HG02970 (cell line): Measurements from ENCODE around the gene RACK1.
"Not testable (repeated sequence)": the region's sequence is repeated elsewhere in the genome, so short reads cannot be mapped to it uniquely, and the experiment has no call there.

Experiments
- ATAC-seq: cut with Tn5 transposase; IDR thresholded peaks from one replicate; pipeline ENCODE4 v1.9.1; 2021; ENCODE audit warnings: mild to moderate bottlenecking, moderate library complexity, moderate number of reproducible peaks; ENCODE audit not compliant: unreplicated experiment, low FRiP score

The RACK1 gene

GRCh38 chr5:181243564-181244343 is at the start of gene RACK1:
RACK1 (minus strand) TSS chr5:181243906; CDS start chr5:181243800, 106 bp downstream.
- ATAC-seq = peak; percentile 56

- ATAC-seq = not testable (repeated sequence)
These were observed 43.6 kb upstream of the RACK1 start for GRCh38 chr5:181287331-181287730.

- ATAC-seq = not testable (repeated sequence)
These were observed 42.4 kb upstream of the RACK1 start for GRCh38 chr5:181285962-181286705.

GRCh38 chr5:181283841-181284755 is 40.4 kb upstream of the RACK1 start:
- not testable (repeated sequence) for ATAC-seq

DNA sequence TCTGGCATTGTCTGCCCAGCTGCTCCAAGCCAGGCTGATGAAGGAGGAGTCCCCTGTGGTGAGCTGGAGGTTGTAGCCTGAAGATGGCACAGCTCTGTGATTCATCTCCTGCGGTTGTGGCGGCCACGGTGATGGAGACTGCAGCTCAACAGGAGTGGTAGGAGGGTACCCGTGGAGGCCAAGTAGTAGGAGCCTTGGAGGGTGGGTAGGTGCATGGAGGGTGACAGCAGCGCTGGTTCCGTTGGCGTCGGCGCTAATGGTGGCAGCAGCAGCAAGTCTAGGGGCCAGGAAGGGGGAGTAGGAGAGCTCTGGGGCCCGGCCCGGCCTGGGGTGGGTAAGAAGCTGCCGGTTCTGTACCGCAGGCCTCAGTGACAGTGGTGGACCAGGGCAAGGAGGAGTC is 39.6 kb upstream of the RACK1 start:
- no peak for ATAC-seq

- ATAC-seq = no peak
These were observed 39.2 kb upstream of the RACK1 start for GRCh38 chr5:181282874-181283273.

DNA sequence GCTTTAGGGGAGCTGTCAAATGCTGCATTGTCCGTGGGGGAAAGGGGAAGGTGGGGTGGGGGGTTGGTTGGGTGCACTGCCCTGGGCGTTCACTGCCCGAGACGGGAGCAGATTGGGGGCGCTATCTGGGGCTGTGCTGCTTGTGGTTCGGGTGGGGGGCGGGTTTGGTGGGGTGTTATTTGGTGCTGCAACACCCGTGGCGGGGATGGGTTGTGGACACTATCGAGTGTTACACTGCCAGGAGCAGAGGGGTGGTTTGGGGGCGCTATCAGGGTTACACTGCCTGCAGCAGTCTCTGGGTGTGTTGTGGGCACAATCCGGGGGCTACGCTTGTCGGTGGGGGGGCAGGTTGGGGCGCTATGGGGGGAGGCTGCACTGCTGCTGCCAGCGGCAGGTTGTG is 38.7 kb upstream of the RACK1 start:
- ATAC-seq = not testable (repeated sequence)

- no peak for ATAC-seq
These were observed 38.2 kb upstream of the RACK1 start for GRCh38 chr5:181281984-181282316.

DNA sequence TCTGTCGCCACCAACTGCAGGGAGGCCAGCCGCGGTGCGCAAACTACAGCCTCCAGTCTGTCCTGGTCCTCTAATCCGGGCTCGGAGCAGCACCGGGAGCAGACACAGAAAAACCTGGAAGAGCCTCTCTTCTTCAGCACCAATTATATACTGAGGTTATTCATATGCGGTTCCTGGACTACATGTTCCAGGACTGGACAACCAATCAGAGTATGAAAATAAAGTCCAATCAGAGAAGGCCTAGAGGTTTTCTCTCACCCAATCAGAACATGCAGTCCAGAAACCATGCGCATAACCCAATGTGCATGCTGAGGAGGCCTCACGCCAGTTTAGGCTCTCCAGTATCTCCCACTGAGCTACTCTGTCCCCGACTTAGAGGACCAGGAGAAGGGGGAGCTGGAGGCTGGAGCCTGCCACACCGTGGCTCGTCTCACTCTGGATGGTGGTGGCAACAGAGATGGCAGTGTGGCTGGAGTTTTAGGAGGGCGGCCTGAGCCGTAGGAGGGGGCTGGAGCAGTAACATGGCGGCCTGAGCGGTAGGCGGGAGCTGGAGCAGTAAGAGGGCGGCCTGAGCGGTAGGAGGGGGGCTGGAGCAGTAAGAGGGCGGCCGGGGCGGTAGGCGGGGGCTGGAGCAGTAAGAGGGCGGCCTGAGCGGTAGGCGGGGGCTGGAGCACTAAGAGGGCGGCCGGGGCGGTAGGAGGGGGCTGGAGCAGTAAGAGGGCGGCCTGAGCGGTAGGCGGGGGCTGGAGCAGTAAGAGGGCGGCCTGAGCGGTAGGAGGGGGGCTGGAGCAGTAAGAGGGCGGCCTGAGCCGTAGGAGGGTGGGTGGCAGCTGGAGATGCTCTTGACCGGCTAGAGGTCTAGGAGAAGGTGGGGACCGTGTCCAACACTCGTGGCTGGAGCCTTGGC is 37.6 kb upstream of the RACK1 start:
- ATAC-seq = no peak

DNA sequence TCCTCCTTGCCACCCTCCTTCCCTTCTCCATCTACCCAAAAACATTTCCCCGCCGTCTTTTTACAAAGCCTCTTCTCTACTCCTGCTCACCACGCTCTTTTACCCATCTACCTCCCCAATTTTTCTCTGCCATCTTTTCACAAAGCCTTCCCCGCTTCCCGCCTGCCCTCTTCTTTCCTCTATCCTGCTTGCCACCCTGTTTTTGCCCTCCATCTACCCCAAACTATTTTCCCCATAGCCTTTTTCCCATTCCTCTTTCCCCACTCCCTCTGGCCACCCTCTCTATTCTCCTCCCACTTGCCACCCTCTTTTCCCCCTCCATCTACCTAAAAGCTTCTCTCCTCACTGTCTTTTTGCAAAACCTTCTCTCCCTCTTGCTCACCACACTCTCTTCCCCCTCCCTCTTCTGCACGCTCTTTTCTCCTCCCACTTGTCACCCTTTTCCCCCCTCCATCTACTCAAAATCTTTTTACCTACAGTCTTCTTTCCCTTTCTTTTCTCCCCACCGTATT is 36.6 kb upstream of the RACK1 start:
- ATAC-seq = no peak

DNA sequence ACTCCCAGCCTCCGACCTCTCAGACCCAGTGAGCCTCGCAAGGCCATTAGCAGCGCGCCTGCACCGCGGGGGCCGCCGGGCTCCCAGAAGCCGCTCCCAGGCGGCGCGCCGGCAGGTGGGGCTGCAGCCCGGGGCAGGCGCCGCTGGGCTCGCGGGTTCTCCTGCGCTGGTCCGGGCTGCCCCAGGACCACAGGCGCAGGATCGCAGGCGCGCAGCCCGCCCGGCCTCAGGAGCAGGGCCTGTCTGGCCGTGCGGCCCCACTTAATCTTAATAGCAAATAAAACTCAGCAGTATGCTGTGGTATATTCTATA is 29.7 kb upstream of the RACK1 start:
- not testable (repeated sequence) for ATAC-seq

- no peak for ATAC-seq
These were observed 27.4 kb upstream of the RACK1 start for GRCh38 chr5:181271081-181271480.

GRCh38 chr5:181267907-181268306 is 24.2 kb upstream of the RACK1 start:
- not testable (repeated sequence) for ATAC-seq

DNA sequence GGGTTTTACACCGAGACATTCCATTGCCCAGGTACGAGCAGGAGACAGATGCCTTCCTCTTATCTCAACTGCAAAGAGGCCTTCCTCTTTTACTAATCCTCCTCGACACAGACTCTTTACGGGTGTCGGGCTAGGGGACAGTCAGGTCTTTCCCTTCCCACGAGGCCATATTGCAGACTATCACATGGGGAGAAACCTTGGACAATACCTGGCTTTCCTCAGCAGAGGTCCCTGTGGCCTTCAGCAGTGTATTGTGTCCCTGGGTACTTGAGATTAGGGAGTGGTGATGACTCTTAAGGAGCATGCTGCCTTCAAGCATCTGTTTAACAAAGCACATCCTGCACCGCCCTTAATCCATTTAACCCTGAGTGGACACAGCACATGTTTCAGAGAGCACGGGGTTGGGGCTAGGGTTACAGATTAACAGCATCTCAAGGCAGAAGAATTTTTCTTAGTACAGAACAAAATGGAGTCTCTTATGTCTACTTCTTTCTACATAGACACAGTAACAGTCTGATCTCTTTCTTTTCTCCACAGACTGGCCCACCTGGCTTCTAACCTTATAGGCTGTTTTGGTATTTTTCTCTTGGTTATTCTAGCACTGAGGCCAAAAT is 23.7 kb upstream of the RACK1 start:
- not testable (repeated sequence) for ATAC-seq

DNA sequence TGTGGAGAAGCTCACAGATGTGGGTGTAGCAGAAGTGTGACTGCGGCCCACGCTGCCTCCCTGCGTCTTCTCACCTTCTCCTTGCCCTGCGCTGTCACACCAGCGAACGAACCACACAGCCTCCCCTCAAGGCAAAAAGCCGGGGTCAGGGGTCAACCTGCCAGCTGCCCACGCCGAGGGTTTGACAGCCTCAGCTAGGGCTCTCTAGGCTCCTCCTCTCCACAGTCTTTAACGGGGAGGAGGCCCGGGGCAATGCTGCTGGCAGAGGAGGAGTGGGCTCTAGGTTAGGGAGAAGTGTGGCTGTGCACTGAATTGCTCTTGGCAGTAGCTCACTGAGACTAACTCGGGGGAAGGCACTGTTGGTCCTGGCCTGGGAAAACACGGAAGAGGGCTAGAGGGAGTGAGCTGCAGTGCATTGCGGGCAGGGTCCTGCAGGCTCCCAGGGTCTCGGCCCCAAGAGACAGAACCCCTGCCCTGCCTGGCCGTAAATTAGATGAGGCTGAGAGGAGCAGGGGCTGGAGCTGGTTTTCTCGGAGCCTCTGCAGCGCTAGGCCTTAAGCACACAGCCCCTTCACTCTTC is 21.5 kb upstream of the RACK1 start:
- no peak for ATAC-seq

DNA sequence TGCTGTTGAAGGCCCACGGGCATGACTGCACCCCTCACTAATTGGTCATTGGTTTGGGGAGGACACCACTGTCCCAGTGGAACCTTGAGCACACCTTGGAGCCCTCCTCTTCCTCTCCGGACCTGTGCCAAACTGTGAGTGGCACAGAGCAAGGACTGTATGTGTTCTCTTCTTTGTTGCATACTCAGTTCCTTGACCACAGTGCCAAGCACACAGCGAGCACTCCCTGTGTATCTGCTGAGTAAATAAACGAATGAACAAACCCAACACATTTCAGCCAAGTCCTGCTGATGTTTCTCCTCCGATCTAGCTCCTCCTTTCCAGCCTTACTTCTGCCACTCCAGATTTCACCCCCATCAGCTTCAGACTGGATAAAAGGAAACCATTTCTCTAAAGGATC is 19.9 kb upstream of the RACK1 start:
- no peak for ATAC-seq

GRCh38 chr5:181261320-181262049 is 17.8 kb upstream of the RACK1 start:
- peak; percentile 41 for ATAC-seq

GRCh38 chr5:181260720-181261319 is 17.1 kb upstream of the RACK1 start, which contains the start of gene TRIM52:
TRIM52 (minus strand) TSS chr5:181261143; CDS start chr5:181260813, 330 bp downstream.
- peak; percentile 82 for ATAC-seq
